Neural cell (in vitro differentiated cells): ENCODE measurements around the gene JHY. TPM values are rescaled to one million over a fixed set of nuclear protein-coding genes. Genes with fewer than 3 reads are reported as not detected.

Experiments used
- H2AFZ ChIP-seq: fragments of 200-600, 300-800 bp; sonication (generic), shearing (Covaris generic); 2 replicates; pipeline ENCODE4 v1.6.0; 2014; ENCODE audit warnings: low read depth, mild to moderate bottlenecking, antibody characterized with exemption, low read length, moderate library complexity
- H3F3A ChIP-seq: fragments of 200-600 bp; shearing (Covaris generic); 2 replicates; pipeline ENCODE4 v1.6.1; 2016; ENCODE audit warnings: mild to moderate bottlenecking, moderate library complexity, mixed read lengths, antibody characterized with exemption, low read length; ENCODE audit not compliant: insufficient read depth, poor library complexity, severe bottlenecking
- H3K27ac ChIP-seq: fragments of 200-600, 300-800 bp; sonication (generic), shearing (Covaris generic); 2 replicates; pipeline ENCODE4 v1.5.1; 2014; ENCODE audit warnings: mild to moderate bottlenecking, low read length, moderate library complexity
- H3K27me3 ChIP-seq: fragments of 300-800, 200-600 bp; sonication (generic), shearing (Covaris generic); 2 replicates; pipeline ENCODE4 v1.6.0; 2014; ENCODE audit warnings: mild to moderate bottlenecking, low read depth, low read length, moderate library complexity; ENCODE audit not compliant: insufficient read depth
- H3K36me3 ChIP-seq: fragments of 300-800, 200-600 bp; sonication (generic), shearing (Covaris generic); 2 replicates; pipeline ENCODE4 v1.5.1; 2014; ENCODE audit warnings: mild to moderate bottlenecking, antibody characterized with exemption, low read length, moderate library complexity; ENCODE audit not compliant: insufficient read depth
- H3K4me2 ChIP-seq: fragments of 300-800, 200-600 bp; sonication (generic), shearing (Covaris generic); 2 replicates; pipeline ENCODE4 v1.6.0; 2014; ENCODE audit warnings: mild to moderate bottlenecking, low read length
- H3K4me3 ChIP-seq: fragments of 300-800, 200-600 bp; sonication (generic), shearing (Covaris generic); 2 replicates; pipeline ENCODE4 v1.5.1; 2014; ENCODE audit warnings: mild to moderate bottlenecking, low read length, moderate library complexity
- H3K79me2 ChIP-seq: fragments of 200-600 bp; shearing (Covaris generic); replicated peaks from 2 replicates; pipeline ENCODE4 v1.6.0; 2014; ENCODE audit warnings: mild to moderate bottlenecking, low read length, moderate library complexity; ENCODE audit not compliant: insufficient read depth
- H3K9ac ChIP-seq: fragments of 300-800, 200-600 bp; sonication (generic), shearing (Covaris generic); 2 replicates; pipeline ENCODE4 v1.6.1; 2016; ENCODE audit warnings: mild to moderate bottlenecking, low read length, mixed read lengths
- H3K9me2 ChIP-seq: fragments of 200-600 bp; shearing (Covaris generic); 2 replicates; pipeline ENCODE4 v1.6.1; 2016; ENCODE audit warnings: mild to moderate bottlenecking, low read length, mixed read lengths; ENCODE audit not compliant: insufficient read depth
- H3K9me3 ChIP-seq: fragments of 200-600, 300-800 bp; sonication (generic), shearing (Covaris generic); 2 replicates; pipeline ENCODE4 v1.6.1; 2016; ENCODE audit warnings: mild to moderate bottlenecking, mixed run types, low read length, moderate library complexity, mixed read lengths
- H4K20me1 ChIP-seq: fragments of 200-600 bp; shearing (Covaris generic); 2 replicates; pipeline ENCODE4 v1.6.1; 2016; ENCODE audit warnings: mild to moderate bottlenecking, mixed run types; ENCODE audit not compliant: insufficient read depth
- EP300 ChIP-seq: fragments of 450-650 bp; conservative IDR thresholded peaks from 2 replicates; pipeline ENCODE4 v1.6.1; 2014; ENCODE audit warnings: antibody characterized with exemption, mild to moderate bottlenecking, moderate library complexity; ENCODE audit not compliant: poor library complexity, severe bottlenecking
- EZH2 ChIP-seq: fragments of 200-600, 300-800 bp; shearing (Covaris generic), sonication (generic); IDR thresholded peaks from 2 replicates; pipeline ENCODE4 v1.6.1; 2014; ENCODE audit warnings: antibody characterized with exemption, low read length, borderline replicate concordance, mild to moderate bottlenecking; ENCODE audit not compliant: insufficient read depth, poor library complexity, severe bottlenecking
- MXI1 ChIP-seq: fragments of 450-650 bp; conservative IDR thresholded peaks from 2 replicates; pipeline ENCODE4 v1.6.1; 2014; ENCODE audit warnings: antibody characterized with exemption, mild to moderate bottlenecking; ENCODE audit not compliant: poor library complexity, severe bottlenecking
- POLR2AphosphoS5 ChIP-seq: IDR thresholded peaks from 2 replicates; pipeline ENCODE4 v1.6.1; 2012
- RAD21 ChIP-seq: fragments of 450-650 bp; conservative IDR thresholded peaks from 2 replicates; pipeline ENCODE4 v1.6.1; 2014; ENCODE audit warnings: antibody characterized with exemption, mild to moderate bottlenecking, moderate library complexity
- SMC3 ChIP-seq: fragments of 450-650 bp; conservative IDR thresholded peaks from 2 replicates; pipeline ENCODE4 v1.6.1; 2014; ENCODE audit warnings: antibody characterized with exemption, mild to moderate bottlenecking, moderate library complexity; ENCODE audit not compliant: poor library complexity
- TAF1 ChIP-seq: IDR thresholded peaks from 2 replicates; pipeline ENCODE4 v1.6.1; 2012; ENCODE audit warnings: low read depth
- polyA plus RNA-seq: library from polyadenylated mRNA; depleted of rRNA; stranded (reverse); fragments of >200 nt; gene quantifications from 2 replicates; pipeline ENCODE4 v1.2.3, GENCODE V29; 2014
- TF ChIP-seq, protein P1 (sequence below): fragments of 450-650 bp; IDR thresholded peaks from 2 replicates; pipeline ENCODE4 v1.5.1; 2014; ENCODE audit warnings: antibody characterized with exemption, mild to moderate bottlenecking, moderate library complexity; ENCODE audit not compliant: poor library complexity, severe bottlenecking
- TF ChIP-seq, protein P2 (sequence below): IDR thresholded peaks from 2 replicates; pipeline ENCODE4 v1.6.1; 2012; ENCODE audit warnings: borderline replicate concordance

JHY gene
- polyA plus RNA-seq, 1 donor from 2014 or later: 0.37 TPM

DNA sequence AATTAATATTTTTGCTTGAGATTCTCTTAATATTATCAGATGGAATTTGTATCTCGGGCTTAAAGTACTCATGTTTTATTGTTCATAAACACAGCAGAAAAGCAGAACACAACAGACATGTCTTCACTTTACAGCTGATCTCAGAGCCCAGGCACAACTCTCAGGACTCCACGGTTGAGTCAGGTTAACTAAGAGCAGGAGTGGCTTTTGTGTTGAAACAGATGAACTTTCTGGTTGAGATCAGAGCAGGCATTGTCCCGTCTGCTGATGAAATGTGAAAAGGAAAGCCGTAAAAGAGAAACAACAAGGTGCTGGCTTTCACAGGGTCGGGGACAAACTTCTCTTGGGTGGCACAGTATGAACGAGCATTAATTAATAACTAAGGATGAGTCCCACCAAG lies 49.0 kb downstream of the JHY start:
- no peak overlapping the region for H3K9ac ChIP-seq
- no peak overlapping the region for H3K27ac ChIP-seq
- no peaks in the 10 kb centered on the region for H3K9me3 ChIP-seq
- no peaks in the 10 kb centered on the region for H4K20me1 ChIP-seq
- H3K79me2 ChIP-seq: no peaks in the 10 kb centered on the region
- no peaks in the 10 kb centered on the region for H3K27me3 ChIP-seq
- no peak overlapping the region for H3K4me2 ChIP-seq
- no peaks in the 10 kb centered on the region for H3K36me3 ChIP-seq
- H3K4me3 ChIP-seq: no peak overlapping the region
- H3K9me2 ChIP-seq: no peaks in the 10 kb centered on the region
- H2AFZ ChIP-seq: no peak overlapping the region
- TF ChIP-seq EZH2 (no peak), EP300 (no peak), RAD21 (no peak), TAF1 (no peak), MXI1 (no peak)
- TF ChIP-seq, protein P1, sequence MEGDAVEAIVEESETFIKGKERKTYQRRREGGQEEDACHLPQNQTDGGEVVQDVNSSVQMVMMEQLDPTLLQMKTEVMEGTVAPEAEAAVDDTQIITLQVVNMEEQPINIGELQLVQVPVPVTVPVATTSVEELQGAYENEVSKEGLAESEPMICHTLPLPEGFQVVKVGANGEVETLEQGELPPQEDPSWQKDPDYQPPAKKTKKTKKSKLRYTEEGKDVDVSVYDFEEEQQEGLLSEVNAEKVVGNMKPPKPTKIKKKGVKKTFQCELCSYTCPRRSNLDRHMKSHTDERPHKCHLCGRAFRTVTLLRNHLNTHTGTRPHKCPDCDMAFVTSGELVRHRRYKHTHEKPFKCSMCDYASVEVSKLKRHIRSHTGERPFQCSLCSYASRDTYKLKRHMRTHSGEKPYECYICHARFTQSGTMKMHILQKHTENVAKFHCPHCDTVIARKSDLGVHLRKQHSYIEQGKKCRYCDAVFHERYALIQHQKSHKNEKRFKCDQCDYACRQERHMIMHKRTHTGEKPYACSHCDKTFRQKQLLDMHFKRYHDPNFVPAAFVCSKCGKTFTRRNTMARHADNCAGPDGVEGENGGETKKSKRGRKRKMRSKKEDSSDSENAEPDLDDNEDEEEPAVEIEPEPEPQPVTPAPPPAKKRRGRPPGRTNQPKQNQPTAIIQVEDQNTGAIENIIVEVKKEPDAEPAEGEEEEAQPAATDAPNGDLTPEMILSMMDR: no peak
- TF ChIP-seq, protein P2, sequence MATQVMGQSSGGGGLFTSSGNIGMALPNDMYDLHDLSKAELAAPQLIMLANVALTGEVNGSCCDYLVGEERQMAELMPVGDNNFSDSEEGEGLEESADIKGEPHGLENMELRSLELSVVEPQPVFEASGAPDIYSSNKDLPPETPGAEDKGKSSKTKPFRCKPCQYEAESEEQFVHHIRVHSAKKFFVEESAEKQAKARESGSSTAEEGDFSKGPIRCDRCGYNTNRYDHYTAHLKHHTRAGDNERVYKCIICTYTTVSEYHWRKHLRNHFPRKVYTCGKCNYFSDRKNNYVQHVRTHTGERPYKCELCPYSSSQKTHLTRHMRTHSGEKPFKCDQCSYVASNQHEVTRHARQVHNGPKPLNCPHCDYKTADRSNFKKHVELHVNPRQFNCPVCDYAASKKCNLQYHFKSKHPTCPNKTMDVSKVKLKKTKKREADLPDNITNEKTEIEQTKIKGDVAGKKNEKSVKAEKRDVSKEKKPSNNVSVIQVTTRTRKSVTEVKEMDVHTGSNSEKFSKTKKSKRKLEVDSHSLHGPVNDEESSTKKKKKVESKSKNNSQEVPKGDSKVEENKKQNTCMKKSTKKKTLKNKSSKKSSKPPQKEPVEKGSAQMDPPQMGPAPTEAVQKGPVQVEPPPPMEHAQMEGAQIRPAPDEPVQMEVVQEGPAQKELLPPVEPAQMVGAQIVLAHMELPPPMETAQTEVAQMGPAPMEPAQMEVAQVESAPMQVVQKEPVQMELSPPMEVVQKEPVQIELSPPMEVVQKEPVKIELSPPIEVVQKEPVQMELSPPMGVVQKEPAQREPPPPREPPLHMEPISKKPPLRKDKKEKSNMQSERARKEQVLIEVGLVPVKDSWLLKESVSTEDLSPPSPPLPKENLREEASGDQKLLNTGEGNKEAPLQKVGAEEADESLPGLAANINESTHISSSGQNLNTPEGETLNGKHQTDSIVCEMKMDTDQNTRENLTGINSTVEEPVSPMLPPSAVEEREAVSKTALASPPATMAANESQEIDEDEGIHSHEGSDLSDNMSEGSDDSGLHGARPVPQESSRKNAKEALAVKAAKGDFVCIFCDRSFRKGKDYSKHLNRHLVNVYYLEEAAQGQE: no peak
- no peaks in the 10 kb centered on the region for H3F3A ChIP-seq

DNA sequence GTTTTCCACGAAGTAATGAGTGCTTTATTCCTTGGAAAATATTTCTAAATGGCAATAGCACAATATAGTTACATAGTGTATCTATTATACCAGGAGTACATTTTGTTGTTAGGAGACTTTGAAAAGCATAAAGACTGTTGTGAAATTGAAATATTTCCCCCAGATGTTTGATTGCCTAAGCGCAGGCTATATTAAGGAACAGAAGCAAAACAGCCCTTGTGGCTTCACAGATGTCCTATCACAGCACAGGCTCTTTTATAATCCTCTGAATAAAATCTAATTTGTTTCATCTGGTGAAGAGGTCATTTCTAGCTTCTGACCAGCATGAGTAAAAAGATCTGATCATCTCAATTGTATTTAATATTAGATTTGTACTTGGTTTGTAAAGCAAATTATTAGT lies 50.9 kb downstream of the JHY start:
- no peak overlapping the region for H2AFZ ChIP-seq
- no peaks in the 10 kb centered on the region for H3K79me2 ChIP-seq
- no peak overlapping the region for H3K4me2 ChIP-seq
- H4K20me1 ChIP-seq: no peaks in the 10 kb centered on the region
- H3F3A ChIP-seq: no peaks in the 10 kb centered on the region
- H3K27ac ChIP-seq: no peak overlapping the region
- H3K9me3 ChIP-seq: no peaks in the 10 kb centered on the region
- H3K36me3 ChIP-seq: no peaks in the 10 kb centered on the region
- no peaks in the 10 kb centered on the region for H3K9me2 ChIP-seq
- no peaks in the 10 kb centered on the region for H3K27me3 ChIP-seq
- no peak overlapping the region for H3K9ac ChIP-seq
- TF ChIP-seq POLR2AphosphoS5: no peak
- TF ChIP-seq, protein P2: no peak
- TF ChIP-seq TAF1: no peak
- TF ChIP-seq EP300: no peak
- TF ChIP-seq SMC3: no peak
- TF ChIP-seq, protein P1: no peak
- TF ChIP-seq RAD21: no peak
- no peak for TF ChIP-seq EZH2
- no peak overlapping the region for H3K4me3 ChIP-seq
